WERI-Rb-1 (cell line): ENCODE data around the gene ATP8A2.
"Not testable (repeated sequence)": the region's sequence is repeated elsewhere in the genome, so short reads cannot be mapped to it uniquely, and the experiment has no call there.

ENCODE experiments used
- DNase-seq: peaks from one replicate; pipeline ENCODE4 v3.0.0-alpha.2; 2020
- H3K27ac ChIP-seq: fragments of 250-450 bp; sonication (Bioruptor Pico); 2 replicates; pipeline ENCODE4 v1.5.1; 2020; ENCODE audit warnings: mild to moderate bottlenecking, moderate library complexity
- H3K27me3 ChIP-seq: fragments of 250-450 bp; sonication (Bioruptor Pico); 2 replicates; pipeline ENCODE4 v1.5.1; 2021; ENCODE audit warnings: mild to moderate bottlenecking, low read depth, moderate library complexity; ENCODE audit not compliant: insufficient read depth, severe bottlenecking
- H3K36me3 ChIP-seq: fragments of 250-450 bp; sonication (Bioruptor Pico); 2 replicates; pipeline ENCODE4 v1.5.1; 2020; ENCODE audit warnings: mild to moderate bottlenecking, moderate library complexity
- H3K4me3 ChIP-seq: 2 replicates; pipeline ENCODE4 v1.5.1; 2011; ENCODE audit warnings: low read depth, mild to moderate bottlenecking, control low read depth, low read length
- H3K9me3 ChIP-seq: fragments of 250-450 bp; sonication (Bioruptor Pico); 2 replicates; pipeline ENCODE4 v1.5.1; 2021; ENCODE audit warnings: mild to moderate bottlenecking, moderate library complexity; ENCODE audit not compliant: severe bottlenecking
- TF ChIP-seq, protein P1 (sequence below): IDR thresholded peaks from 2 replicates; pipeline ENCODE4 v1.5.1; 2011; ENCODE audit warnings: low read depth, mild to moderate bottlenecking, control low read depth, inconsistent platforms, low read length

ATP8A2 gene

GRCh38 chr13:25529425-25529824 lies 157.7 kb downstream of the ATP8A2 start:
- Histone ChIP-seq H3K27ac (no peak overlapping the region), H3K9me3 (peaks cover 2% of the 10 kb centered on the region), H3K27me3 (no peaks in the 10 kb centered on the region), H3K4me3 (no peak overlapping the region), H3K36me3 (no peaks in the 10 kb centered on the region)
- no peak for DNase-seq
- TF ChIP-seq, protein P1, sequence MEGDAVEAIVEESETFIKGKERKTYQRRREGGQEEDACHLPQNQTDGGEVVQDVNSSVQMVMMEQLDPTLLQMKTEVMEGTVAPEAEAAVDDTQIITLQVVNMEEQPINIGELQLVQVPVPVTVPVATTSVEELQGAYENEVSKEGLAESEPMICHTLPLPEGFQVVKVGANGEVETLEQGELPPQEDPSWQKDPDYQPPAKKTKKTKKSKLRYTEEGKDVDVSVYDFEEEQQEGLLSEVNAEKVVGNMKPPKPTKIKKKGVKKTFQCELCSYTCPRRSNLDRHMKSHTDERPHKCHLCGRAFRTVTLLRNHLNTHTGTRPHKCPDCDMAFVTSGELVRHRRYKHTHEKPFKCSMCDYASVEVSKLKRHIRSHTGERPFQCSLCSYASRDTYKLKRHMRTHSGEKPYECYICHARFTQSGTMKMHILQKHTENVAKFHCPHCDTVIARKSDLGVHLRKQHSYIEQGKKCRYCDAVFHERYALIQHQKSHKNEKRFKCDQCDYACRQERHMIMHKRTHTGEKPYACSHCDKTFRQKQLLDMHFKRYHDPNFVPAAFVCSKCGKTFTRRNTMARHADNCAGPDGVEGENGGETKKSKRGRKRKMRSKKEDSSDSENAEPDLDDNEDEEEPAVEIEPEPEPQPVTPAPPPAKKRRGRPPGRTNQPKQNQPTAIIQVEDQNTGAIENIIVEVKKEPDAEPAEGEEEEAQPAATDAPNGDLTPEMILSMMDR = no peak

GRCh38 chr13:25538276-25538675 lies 166.5 kb downstream of the ATP8A2 start:
- Histone ChIP-seq H3K9me3 (no peaks in the 10 kb centered on the region), H3K36me3 (no peaks in the 10 kb centered on the region), H3K27ac (no peak overlapping the region), H3K4me3 (no peak overlapping the region), H3K27me3 (no peaks in the 10 kb centered on the region)
- TF ChIP-seq, protein P1 = no peak
- no peak for DNase-seq

- TF ChIP-seq, protein P1 = no peak
- DNase-seq = no peak
- Histone ChIP-seq H3K4me3 (no peak overlapping the region), H3K36me3 (no peaks in the 10 kb centered on the region), H3K27ac (no peak overlapping the region), H3K9me3 (no peaks in the 10 kb centered on the region), H3K27me3 (no peaks in the 10 kb centered on the region)
Observed at GRCh38 chr13:25541434-25542123, 169.8 kb downstream of the ATP8A2 start.

DNA sequence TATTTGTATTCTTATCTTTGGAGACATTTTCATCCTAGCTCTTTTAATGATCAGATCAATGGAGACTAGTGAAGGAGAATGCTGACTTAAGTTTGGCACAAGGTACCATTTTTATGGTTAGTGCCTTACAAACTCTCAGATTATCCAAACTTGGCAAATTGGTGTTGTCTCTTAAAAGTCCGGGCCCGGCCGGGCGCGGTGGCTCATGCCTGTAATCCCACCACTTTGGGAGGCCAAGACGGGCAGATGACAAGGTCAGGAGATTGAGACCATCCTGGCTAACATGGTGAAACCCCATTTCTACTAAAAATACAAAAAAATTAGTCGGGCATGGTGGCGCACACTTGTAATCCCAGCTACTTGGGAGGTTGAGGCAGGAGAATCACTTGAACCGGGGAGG lies 177.2 kb downstream of the ATP8A2 start:
- H3K36me3 ChIP-seq, H3K27ac ChIP-seq, DNase-seq, H3K4me3 ChIP-seq, H3K27me3 ChIP-seq, H3K9me3 ChIP-seq: not testable (repeated sequence)

DNA sequence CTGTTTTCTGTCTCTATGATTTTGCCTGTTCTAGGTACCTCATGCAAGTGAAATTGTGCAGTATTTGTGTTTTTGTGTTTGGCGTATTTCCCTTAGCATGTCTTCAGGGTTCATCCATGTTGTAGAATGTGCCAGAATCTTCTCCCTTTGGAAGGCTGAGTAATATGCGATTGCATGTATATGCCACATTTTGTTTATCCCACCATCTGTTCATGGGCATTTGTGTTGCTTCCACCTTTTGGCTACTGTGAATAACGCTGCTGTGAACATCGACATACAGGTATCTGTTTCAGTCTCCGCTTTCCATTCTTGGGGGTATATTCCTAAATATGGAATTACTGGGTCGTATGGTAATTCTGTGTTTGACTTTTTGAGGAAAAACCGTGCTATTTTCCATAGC lies 190.0 kb downstream of the ATP8A2 start:
- Histone ChIP-seq H3K9me3 (no peaks in the 10 kb centered on the region), H3K4me3 (no peak overlapping the region), H3K36me3 (peaks cover 5% of the 10 kb centered on the region; the same call in 1 of the 2 replicates), H3K27ac (no peak overlapping the region), H3K27me3 (no peaks in the 10 kb centered on the region)
- TF ChIP-seq, protein P1 = no peak
- no peak for DNase-seq

GRCh38 chr13:25570185-25570584 lies 198.4 kb downstream of the ATP8A2 start:
- Histone ChIP-seq H3K9me3 (no peaks in the 10 kb centered on the region), H3K36me3 (no peaks in the 10 kb centered on the region; the same call in 1 of the 2 replicates), H3K27ac (no peak overlapping the region), H3K27me3 (no peaks in the 10 kb centered on the region), H3K4me3 (no peak overlapping the region)
- TF ChIP-seq, protein P1 = no peak
- DNase-seq = no peak
